Measurements from ENCODE around the gene CD8B2. TPM values are rescaled to one million over a fixed set of nuclear protein-coding genes. Genes with fewer than 3 reads are reported as not detected.

The CD8B2 gene
- polyA plus RNA-seq, 1 experiment, result not detected

DNA sequence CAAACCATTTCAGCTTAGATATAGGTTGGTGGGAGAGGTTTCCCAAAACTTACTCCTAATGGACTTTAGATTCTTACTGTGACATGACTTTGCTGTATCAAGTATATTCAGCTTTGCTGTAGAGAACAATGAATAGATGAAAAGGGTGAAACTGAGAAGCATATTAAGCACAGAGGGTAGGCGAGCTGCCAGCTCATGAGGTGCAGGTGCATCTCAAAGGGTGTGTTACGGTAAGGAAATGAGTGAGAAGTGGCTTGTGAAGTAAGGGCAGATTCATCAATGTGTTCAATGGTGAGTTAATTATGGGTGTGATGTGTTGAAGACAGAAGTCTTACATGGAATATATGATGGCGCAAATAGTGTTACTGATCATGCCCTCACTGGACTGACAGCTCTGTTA lies 49.3 kb downstream of the CD8B2 start:
- TF ChIP-seq, protein P1, sequence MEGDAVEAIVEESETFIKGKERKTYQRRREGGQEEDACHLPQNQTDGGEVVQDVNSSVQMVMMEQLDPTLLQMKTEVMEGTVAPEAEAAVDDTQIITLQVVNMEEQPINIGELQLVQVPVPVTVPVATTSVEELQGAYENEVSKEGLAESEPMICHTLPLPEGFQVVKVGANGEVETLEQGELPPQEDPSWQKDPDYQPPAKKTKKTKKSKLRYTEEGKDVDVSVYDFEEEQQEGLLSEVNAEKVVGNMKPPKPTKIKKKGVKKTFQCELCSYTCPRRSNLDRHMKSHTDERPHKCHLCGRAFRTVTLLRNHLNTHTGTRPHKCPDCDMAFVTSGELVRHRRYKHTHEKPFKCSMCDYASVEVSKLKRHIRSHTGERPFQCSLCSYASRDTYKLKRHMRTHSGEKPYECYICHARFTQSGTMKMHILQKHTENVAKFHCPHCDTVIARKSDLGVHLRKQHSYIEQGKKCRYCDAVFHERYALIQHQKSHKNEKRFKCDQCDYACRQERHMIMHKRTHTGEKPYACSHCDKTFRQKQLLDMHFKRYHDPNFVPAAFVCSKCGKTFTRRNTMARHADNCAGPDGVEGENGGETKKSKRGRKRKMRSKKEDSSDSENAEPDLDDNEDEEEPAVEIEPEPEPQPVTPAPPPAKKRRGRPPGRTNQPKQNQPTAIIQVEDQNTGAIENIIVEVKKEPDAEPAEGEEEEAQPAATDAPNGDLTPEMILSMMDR (IDR thresholded peaks at IDR 0.05; ENCODE audit: insufficient read depth, low read depth, low read length), result no peak
- Histone ChIP-seq H3K36me3 (ENCODE audit: control insufficient read depth, insufficient read depth, low read length) (no peaks in the 10 kb centered on the region), H3K4me3 (ENCODE audit: low read depth, low read length) (no peak overlapping the region), H3K27me3 (ENCODE audit: control insufficient read depth, insufficient read depth, low read length) (no peaks in the 10 kb centered on the region; the same call in 1 of the 2 replicates)
- ChIA-PET CTCF (no interaction called here), POLR2A (no interaction called here)
- no peak for DNase-seq (ENCODE audit: low read depth)

DNA sequence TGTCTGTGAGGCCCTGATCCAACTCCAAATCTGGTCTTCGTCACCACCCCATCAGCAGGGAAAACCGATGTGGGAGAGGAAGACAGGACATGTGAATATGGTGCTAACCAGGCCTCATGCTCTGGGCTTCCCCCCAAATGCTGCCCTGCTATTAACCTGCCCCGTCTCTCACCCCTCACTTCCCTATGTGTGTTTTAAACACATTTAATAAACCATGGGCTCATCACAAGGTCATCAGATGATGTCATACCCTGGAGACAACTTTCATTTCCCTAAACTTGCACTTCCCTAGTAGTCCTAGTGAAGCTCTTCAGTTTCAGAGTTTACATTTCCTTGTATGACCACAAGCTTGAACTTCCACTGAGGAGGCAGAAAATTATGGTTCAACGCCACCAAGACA lies 49.9 kb downstream of the CD8B2 start:
- ChIA-PET POLR2A (no interaction called here), CTCF (interaction anchor here (0.7 kb wide), 1 partner anchor 15 kb away, joined by 3 read pairs; no protein-coding TSS in a partner anchor)
- H3K36me3 ChIP-seq (ENCODE audit: control insufficient read depth, insufficient read depth, low read length), result no peaks in the 10 kb centered on the region
- H3K27me3 ChIP-seq (ENCODE audit: control insufficient read depth, insufficient read depth, low read length), result no peaks in the 10 kb centered on the region; the same call in 1 of the 2 replicates
- TF ChIP-seq, protein P1 (IDR thresholded peaks at IDR 0.05; ENCODE audit: insufficient read depth, low read depth, low read length), result no peak
- no peak overlapping the region for H3K4me3 ChIP-seq (ENCODE audit: low read depth, low read length)
- DNase-seq (ENCODE audit: low read depth), result no peak

DNA sequence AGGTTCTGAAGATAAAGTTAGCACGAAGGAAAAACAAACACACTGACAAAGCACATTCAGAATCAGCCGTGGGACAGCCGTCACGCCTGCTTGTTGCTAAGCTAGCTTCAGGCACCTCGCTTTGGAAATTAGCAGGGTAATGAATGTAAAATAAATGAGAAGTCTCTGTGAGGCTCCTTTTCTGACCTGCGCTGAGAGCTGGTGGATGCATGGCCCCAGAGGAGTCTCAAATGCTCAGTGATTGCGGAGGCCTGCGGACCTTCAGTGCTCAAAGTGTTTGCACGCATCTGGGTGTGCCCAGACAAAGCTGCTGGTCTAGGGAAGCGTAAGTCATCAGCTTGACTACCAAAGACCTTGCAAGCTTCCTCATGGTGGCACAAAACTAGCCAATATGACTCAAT lies 50.6 kb downstream of the CD8B2 start:
- no peak overlapping the region for H3K4me3 ChIP-seq (ENCODE audit: low read depth, low read length)
- H3K27me3 ChIP-seq (ENCODE audit: control insufficient read depth, insufficient read depth, low read length), result no peaks in the 10 kb centered on the region; the same call in 1 of the 2 replicates
- CTCF ChIA-PET, result interaction anchor here (0.7 to 2.7 kb wide), 3 partner anchors 16 to 429 kb away, joined by 3 to 8 read pairs (median 4); no protein-coding TSS in a partner anchor
- POLR2A ChIA-PET, result no interaction called here
- H3K36me3 ChIP-seq (ENCODE audit: control insufficient read depth, insufficient read depth, low read length), result no peaks in the 10 kb centered on the region
- no peak for DNase-seq (ENCODE audit: low read depth)
- TF ChIP-seq, protein P1 (IDR thresholded peaks at IDR 0.05; ENCODE audit: insufficient read depth, low read depth, low read length), result no peak

DNA sequence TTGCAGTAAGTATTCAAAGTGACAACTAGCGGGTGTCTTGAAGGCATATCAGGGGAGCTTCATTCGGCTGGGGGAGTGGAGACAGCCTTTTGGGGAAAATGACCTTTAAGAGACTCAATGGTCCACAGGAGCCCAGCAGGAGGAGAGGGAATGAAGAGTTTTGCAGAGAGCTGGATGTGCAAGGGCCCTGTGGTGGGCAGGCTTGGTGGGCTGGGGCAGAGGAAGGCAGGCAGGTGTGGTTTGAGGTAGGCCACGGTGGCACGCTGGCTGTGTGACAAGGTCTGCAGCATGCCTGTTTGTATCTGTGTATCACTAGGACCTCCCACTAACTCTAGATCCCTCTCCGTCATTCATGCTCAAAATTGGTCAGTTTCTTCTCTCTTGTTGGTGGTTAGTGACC lies 53.7 kb downstream of the CD8B2 start:
- ChIA-PET POLR2A (no interaction called here), CTCF (interaction anchor here (6.8 kb wide), 1 partner anchor 436 kb away, joined by 50 read pairs; no protein-coding TSS in a partner anchor)
- H3K27me3 ChIP-seq (ENCODE audit: control insufficient read depth, insufficient read depth, low read length), result peaks cover 2% of the 10 kb centered on the region; the same call in 1 of the 2 replicates
- H3K4me3 ChIP-seq (ENCODE audit: low read depth, low read length), result no peak overlapping the region
- TF ChIP-seq, protein P1 (IDR thresholded peaks at IDR 0.05; ENCODE audit: insufficient read depth, low read depth, low read length), result no peak
- no peak for DNase-seq (ENCODE audit: low read depth)
- no peaks in the 10 kb centered on the region for H3K36me3 ChIP-seq (ENCODE audit: control insufficient read depth, insufficient read depth, low read length)

DNA sequence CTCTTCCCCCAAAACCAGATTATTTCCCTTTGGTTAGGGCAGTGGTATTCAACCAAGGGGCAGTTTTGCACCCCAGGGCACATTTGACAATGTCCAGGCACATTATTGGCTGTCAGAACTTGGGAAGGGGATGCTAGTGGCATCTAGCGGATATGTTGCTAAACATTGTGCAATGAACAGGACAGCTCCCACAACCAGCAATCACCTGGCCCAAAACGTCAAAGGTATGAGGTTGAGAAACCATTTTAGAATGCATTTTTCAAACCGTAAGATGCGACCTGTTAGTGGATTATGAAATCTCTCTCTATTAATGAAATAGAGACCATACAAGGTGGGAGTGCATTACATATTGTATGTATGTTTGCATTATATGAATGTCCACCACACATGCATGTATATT lies 54.2 kb downstream of the CD8B2 start:
- Histone ChIP-seq H3K4me3 (ENCODE audit: low read depth, low read length) (no peak overlapping the region), H3K27me3 (ENCODE audit: control insufficient read depth, insufficient read depth, low read length) (peaks cover 2% of the 10 kb centered on the region; the same call in 1 of the 2 replicates), H3K36me3 (ENCODE audit: control insufficient read depth, insufficient read depth, low read length) (no peaks in the 10 kb centered on the region)
- DNase-seq (ENCODE audit: low read depth), result no peak
- ChIA-PET POLR2A (no interaction called here), CTCF (interaction anchor here (1.4 to 6.8 kb wide), 3 partner anchors 12 to 437 kb away, joined by 3 to 50 read pairs (median 5); no protein-coding TSS in a partner anchor)
- TF ChIP-seq, protein P1 (IDR thresholded peaks at IDR 0.05; ENCODE audit: insufficient read depth, low read depth, low read length), result no peak

Data from BJ (cell line).